HepG2 (cell line): ENCODE measurements around the gene PIP5KL1.

Experiments
- BRCA1 ChIP-seq: sonication (generic); formaldehyde crosslinking; IDR thresholded peaks from 2 replicates; pipeline ENCODE4 v1.4.0; 2020; ENCODE audit warnings: missing genetic modification reagents
- NFE2 ChIP-seq: sonication (generic); formaldehyde crosslinking; IDR thresholded peaks from 2 replicates; pipeline ENCODE4 v1.4.0; 2020; ENCODE audit warnings: missing genetic modification reagents
- NR3C1 ChIP-seq: sonication (generic); formaldehyde crosslinking; IDR thresholded peaks from 2 replicates; pipeline ENCODE4 v1.4.0; 2020; ENCODE audit warnings: missing genetic modification reagents
- POLR2A ChIP-seq, 2 experiments: IDR thresholded peaks; 2 replicates each; pipeline ENCODE4 v1.6.1; 2011; ENCODE audit warnings: low read depth in 2 of 2, low read length in 2 of 2, mild to moderate bottlenecking in 1 of 2, moderate library complexity in 1 of 2; ENCODE audit not compliant: insufficient read depth in 1 of 2
- POLR2AphosphoS5 ChIP-seq: IDR thresholded peaks from 2 replicates; pipeline ENCODE4 v1.6.1; 2012; ENCODE audit warnings: low read depth, low read length
- ZBED4 ChIP-seq: sonication (generic); formaldehyde crosslinking; IDR thresholded peaks from 2 replicates; pipeline ENCODE4 v1.4.0; 2020; ENCODE audit warnings: missing genetic modification reagents, borderline replicate concordance
- ZNF276 ChIP-seq: sonication (generic); formaldehyde crosslinking; IDR thresholded peaks from 2 replicates; pipeline ENCODE4 v1.4.0; 2020; ENCODE audit warnings: mild to moderate bottlenecking, low read depth, missing genetic modification reagents
- ZNF543 ChIP-seq: sonication (generic); formaldehyde crosslinking; IDR thresholded peaks from 2 replicates; pipeline ENCODE4 v1.4.0; 2020; ENCODE audit warnings: mild to moderate bottlenecking, missing genetic modification reagents
- ZSCAN30 ChIP-seq: sonication (generic); formaldehyde crosslinking; IDR thresholded peaks from 2 replicates; pipeline ENCODE4 v1.5.0; 2020; ENCODE audit warnings: mild to moderate bottlenecking, missing genetic modification reagents

- TF ChIP-seq ZBED4 (CRISPR knock-in tag) (no peak), NFE2 (CRISPR knock-in tag) (no peak), ZSCAN30 (CRISPR knock-in tag) (no peak), POLR2AphosphoS5 (no peak), NR3C1 (CRISPR knock-in tag) (no peak), POLR2A (IDR thresholded peaks at IDR 0.05; ENCODE audit: insufficient read depth in 1 of 2, low read depth in 2 of 2, low read length in 2 of 2) (no peak), BRCA1 (CRISPR knock-in tag) (no peak), ZNF543 (CRISPR knock-in tag) (no peak), ZNF276 (CRISPR knock-in tag) (no peak)
Measured at GRCh38 chr9:127945338-127945737, 14.8 kb upstream of the PIP5KL1 start.
